Pancreas (tissue), 10 donors: ENCODE data around the gene SEC16A. TPM values are rescaled to one million over a fixed set of nuclear protein-coding genes. Genes with fewer than 3 reads are reported as not detected.

Experiments used
- ATAC-seq, 4 donors: fragments of 200-7000 bp; cut with Tn5 transposase; one replicate each; pipeline versions ENCODE4 v1.8.0 to v1.9.1; 2020; ENCODE audit warnings: mild to moderate bottlenecking in 4 of 4, moderate library complexity in 4 of 4
- DNase-seq, 6 donors: peaks; one replicate each; pipeline ENCODE4 v3.0.0-alpha.2; 2020
- FAIRE-seq: peaks from 2 replicates; lab custom pipeline; 2012; peaks lifted over from hg19 to GRCh38; lab: Jason Lieb, UNC
- H3K27ac ChIP-seq, 4 donors: fragments of 200-600 bp; sonication (generic); 1 replicate in 3 of 4; 2 replicates in 1 of 4; pipeline versions ENCODE4 v1.5.0 to v1.8.0; 2020
- H3K27me3 ChIP-seq, 4 donors: fragments of 200-600 bp; one replicate each; pipeline ENCODE4 v1.8.0; 2021
- H3K36me3 ChIP-seq, 3 donors: fragments of 200-600 bp; sonication (generic) in 1 of 3; one replicate each; pipeline versions ENCODE4 v1.5.0 to v1.8.0; 2020 to 2021
- H3K4me1 ChIP-seq, 3 donors: fragments of 200-600 bp; one replicate each; pipeline ENCODE4 v1.8.0; 2021
- H3K4me3 ChIP-seq, 4 donors: fragments of 200-600 bp; sonication (generic) in 2 of 4; one replicate each; pipeline versions ENCODE4 v1.5.0 to v1.8.0; 2020 to 2021
- H3K9me3 ChIP-seq, 4 donors: fragments of 200-600 bp; one replicate each; pipeline ENCODE4 v1.8.0; 2021
- CTCF ChIP-seq, 4 donors: fragments of 200-600 bp; sonication (generic) in 3 of 4; IDR thresholded peaks; one replicate each; pipeline versions ENCODE4 v1.5.0 to v1.8.0; 2021; ENCODE audit warnings: antibody characterized with exemption in 4 of 4
- WGBS, 2 donors: extraction: QIAGEN DNeasy Blood & Tissue Kit; methylation state at CpG; one replicate each; pipeline ENCODE4 v1.1.7; 2013; 5-methylcytosine and 5-hydroxymethylcytosine counted together
- intact Hi-C, 3 donors: fragments of 100-400 bp; cut with DNase I; formaldehyde crosslinking; loops; one replicate each; pipeline versions ENCODE4 v1.11.1 to v1.14.2; 2022
- polyA plus RNA-seq, 2 donors: library from polyadenylated mRNA; stranded (reverse); fragments of 200-250 nt; gene quantifications; one replicate each; pipeline ENCODE4 v1.2.3, GENCODE V29; 2013
- total RNA-seq, 6 donors: library from RNA; stranded (reverse); fragmentation: NEBNext Ultra II Directional in 4 of 6; extraction: Animal tissue kit (Norgen Biotek cat#: 25700) in 4 of 6; gene quantifications; one replicate each; pipeline versions ENCODE4 v1.2.1 to v1.2.4, GENCODE V29; 2021 to 2023
- donor health status: healthy with polysubstance abuse.
- donor health status: DM: no; HTN: no; CAD: no; lungs with moderate emphysema.
- donor health status: DM: no; HTN: no; CAD: no.
- donor health status: control.
- donor health status: control.
- donor health status: Bipolar disorder and iron deficiency.
- donor health status: DM: yes; HTN: yes; CAD: no.
- donor health status: DM: no; HTN: no; CAD: no.
- donor health status: DM: no; HTN: no; CAD: no.
- donor health status: DM: yes; HTN: yes; CAD: no.

The SEC16A gene
- total and polyA plus RNA-seq, 8 donors, result 32.1 to 66.9 (median 40.8) TPM

DNA sequence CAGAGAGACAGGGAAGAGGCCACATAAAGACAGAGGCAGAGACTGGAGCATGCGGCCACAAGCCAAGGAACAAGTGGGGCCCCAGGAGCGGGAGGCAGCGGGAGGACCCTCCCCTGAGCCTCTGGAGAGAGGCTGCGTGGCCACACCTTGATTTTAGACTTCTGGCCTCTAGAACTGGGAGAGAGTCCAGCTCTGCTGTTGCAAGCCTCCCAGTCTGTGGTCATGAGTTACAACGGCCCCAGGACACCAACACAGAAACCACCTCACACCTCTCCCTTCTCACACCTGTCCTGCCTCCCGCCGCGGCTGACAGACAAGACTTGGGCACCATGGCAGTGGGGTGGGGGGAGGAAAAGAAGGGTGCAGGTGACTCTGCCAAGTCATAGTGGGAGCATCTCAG lies 45.4 kb downstream of the SEC16A start:
- intact Hi-C loops, result no loop called here
- WGBS, 2 donors, result 51 to 52% methylated on average over 8 of the region's 8 CpGs
- Histone ChIP-seq H3K27ac (no peak overlapping the region), H3K9me3 (no peaks in the 10 kb centered on the region), H3K4me3 (peak overlapping the region in 1 of 4 donors; percentile 98), H3K4me1 (peaks cover 0 to 16% (median 5%) of the 10 kb centered on the region in 3 donors), H3K36me3 (peaks cover 0 to 14% (median under 1%) of the 10 kb centered on the region in 3 donors), H3K27me3 (no peaks in the 10 kb centered on the region)
- FAIRE-seq, result no peak
- TF ChIP-seq CTCF (IDR thresholded peaks at IDR 0.05), result no peak
- DNase-seq, result peak in 1 of 6 donors; percentile 43
- ATAC-seq, result no peak

- ATAC-seq, result no peak
- no peak overlapping the region for H3K27ac ChIP-seq
- no peak overlapping the region for H3K4me3 ChIP-seq
- H3K27me3 ChIP-seq, result no peaks in the 10 kb centered on the region
- DNase-seq, result peak in 1 of 6 donors; percentile 72
- intact Hi-C loops, result no loop called here
- no peak for TF ChIP-seq CTCF (IDR thresholded peaks at IDR 0.05)
- no peak for FAIRE-seq
- 93% methylated on average over 25 of the region's 25 CpGs for WGBS, 2 donors
- H3K36me3 ChIP-seq, result peaks cover 0 to 12% (median 0%) of the 10 kb centered on the region in 3 donors
- H3K4me1 ChIP-seq, result peaks cover 0 to 16% (median 5%) of the 10 kb centered on the region in 3 donors
- no peaks in the 10 kb centered on the region for H3K9me3 ChIP-seq
Measured at GRCh38 chr9:136436055-136436634, 46.7 kb downstream of the SEC16A start.

GRCh38 chr9:136434580-136435169 lies 48.2 kb downstream of the SEC16A start:
- Histone ChIP-seq H3K4me1 (peaks cover 0 to 16% (median 5%) of the 10 kb centered on the region in 3 donors), H3K27ac (no peak overlapping the region), H3K27me3 (no peaks in the 10 kb centered on the region), H3K9me3 (no peaks in the 10 kb centered on the region), H3K4me3 (no peak overlapping the region), H3K36me3 (peaks cover 0 to 15% (median 7%) of the 10 kb centered on the region in 3 donors)
- FAIRE-seq (no peak), ATAC-seq (no peak), DNase-seq (peak in 1 of 6 donors; percentile 62)
- no peak for TF ChIP-seq CTCF (IDR thresholded peaks at IDR 0.05)
- intact Hi-C loops, result no loop called here
- 91 to 95% methylated on average over 17 of the region's 17 CpGs for WGBS, 2 donors

DNA sequence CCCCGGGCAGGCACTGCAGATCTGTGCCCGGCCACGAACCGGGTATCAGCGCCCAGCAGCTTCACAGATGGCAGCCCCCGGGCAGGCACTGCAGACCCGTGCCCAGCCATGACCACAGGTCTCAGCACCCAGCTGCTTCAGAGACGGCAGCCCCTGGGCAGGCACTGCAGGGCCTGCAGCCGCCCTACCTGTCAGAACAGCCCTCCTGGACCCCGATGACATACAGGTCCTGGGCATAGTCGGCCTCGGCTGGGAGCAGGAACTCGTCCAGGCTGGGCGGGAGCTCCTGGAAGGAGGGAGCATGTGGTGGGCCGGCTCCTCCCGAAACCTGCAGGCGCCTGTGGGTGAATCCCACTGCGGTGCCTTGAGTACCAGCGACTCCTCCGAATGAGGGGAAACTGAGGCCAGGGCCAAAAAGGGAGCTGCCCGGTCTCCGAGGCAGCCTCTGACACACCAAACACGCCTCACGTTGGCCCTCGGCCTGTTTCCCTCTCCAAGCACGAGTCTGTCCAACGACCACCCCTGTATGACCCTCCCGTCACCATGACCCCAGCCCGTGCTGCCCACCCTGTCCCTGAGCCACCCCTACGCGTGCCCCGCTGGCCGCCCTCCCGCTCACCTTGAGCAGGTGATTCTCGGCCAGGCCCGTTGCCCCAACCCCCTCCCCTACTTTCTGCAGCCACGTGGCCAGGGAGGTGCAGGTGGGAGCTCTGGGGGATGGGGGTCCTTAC lies 48.8 kb downstream of the SEC16A start:
- no peak for TF ChIP-seq CTCF (IDR thresholded peaks at IDR 0.05)
- DNase-seq (peak in 1 of 6 donors; percentile 79), ATAC-seq (no peak), FAIRE-seq (no peak)
- intact Hi-C loops, result no loop called here
- Histone ChIP-seq H3K27me3 (no peaks in the 10 kb centered on the region), H3K4me3 (no peak overlapping the region), H3K36me3 (peaks cover 0 to 15% (median 7%) of the 10 kb centered on the region in 3 donors), H3K4me1 (peaks cover 0 to 16% (median 5%) of the 10 kb centered on the region in 3 donors), H3K27ac (no peak overlapping the region), H3K9me3 (no peaks in the 10 kb centered on the region)
- 91 to 92% methylated on average over 36 to 37 of the region's 37 CpGs for WGBS, 2 donors
